ENCODE measurements around the gene UPK3B. TPM values are rescaled to one million over a fixed set of nuclear protein-coding genes. Genes with fewer than 3 reads are reported as not detected.

Gene UPK3B
- not detected in 2 replicates for total RNA-seq

GRCh38 chr7:76509931-76510877 lies at the start of gene UPK3B:
Gene UPK3B, plus strand, starts transcription at chr7:76510552. Its CDS starts 101 bp downstream, at chr7:76510653.

GRCh38 chr7:76461464-76462101 lies 48.8 kb upstream of the UPK3B start, which contains the start of gene DTX2:
Gene DTX2, plus strand, starts transcription at chr7:76461709. Its CDS starts 18,801 bp downstream, at chr7:76480510.

GRCh38 chr7:76543197-76543596 lies 32.8 kb downstream of the UPK3B start, which contains the start of gene SPDYE16:
Gene SPDYE16, minus strand, starts transcription at chr7:76543297. Its CDS starts 1,838 bp downstream, at chr7:76541459.

Small RNA genes lying within 50 kb of the gene (small RNA-seq; reads per million reads assigned to genes)
- gene RF00019 (ENCODE audit: low replicate concordance) = not detected

Other genes starting within 250 kb of the UPK3B start
- gene HSPB1, start 207.9 kb upstream of the UPK3B start, total RNA-seq = 122 and 139 TPM in 2 replicates
- 137 and 166 TPM in 2 replicates for gene YWHAG, start 151.6 kb upstream of the UPK3B start, total RNA-seq
- gene SSC4D, start 100.9 kb upstream of the UPK3B start, total RNA-seq = 0.57 and 0.66 TPM in 2 replicates
- gene ZP3, start 85.6 kb upstream of the UPK3B start, total RNA-seq = 0.43 and 1.8 TPM in 2 replicates
- 9.8 and 11.3 TPM in 2 replicates for gene DTX2, start 48.8 kb upstream of the UPK3B start, total RNA-seq
- not detected in 2 replicates for gene SPDYE16, start 32.7 kb downstream of the UPK3B start, total RNA-seq
- gene POMZP3, start 116.7 kb downstream of the UPK3B start, total RNA-seq = 6.6 and 11.3 TPM in 2 replicates

All from placental pericyte (primary cell).